ENCODE measurements around the gene DPF1.

Gene DPF1

GRCh38 chr19:38185562-38185961 lies 38.5 kb downstream of the DPF1 start:
- Histone ChIP-seq H3K36me3 (ENCODE audit: control insufficient read depth, insufficient read depth, low read length) (peaks cover 8% of the 10 kb centered on the region), H3K9ac (ENCODE audit: low read length) (no peak overlapping the region), H3K4me1 (ENCODE audit: control insufficient read depth, insufficient read depth, low read length) (no peaks in the 10 kb centered on the region), H3K27me3 (ENCODE audit: control insufficient read depth, insufficient read depth, low read length) (no peaks in the 10 kb centered on the region), H3K4me3 (ENCODE audit: low read length) (no peak overlapping the region), H3K9me3 (ENCODE audit: control insufficient read depth, low read length) (no peaks in the 10 kb centered on the region)

- Histone ChIP-seq H3K27me3 (ENCODE audit: control insufficient read depth, insufficient read depth, low read length) (no peaks in the 10 kb centered on the region), H3K9ac (ENCODE audit: low read length) (no peak overlapping the region), H3K9me3 (ENCODE audit: control insufficient read depth, low read length) (no peaks in the 10 kb centered on the region), H3K4me1 (ENCODE audit: control insufficient read depth, insufficient read depth, low read length) (no peaks in the 10 kb centered on the region), H3K36me3 (ENCODE audit: control insufficient read depth, insufficient read depth, low read length) (peaks cover 8% of the 10 kb centered on the region), H3K4me3 (ENCODE audit: low read length) (no peak overlapping the region)
Observed at GRCh38 chr19:38184815-38185214, 39.2 kb downstream of the DPF1 start.

- Histone ChIP-seq H3K9me3 (ENCODE audit: control insufficient read depth, low read length) (no peaks in the 10 kb centered on the region), H3K27me3 (ENCODE audit: control insufficient read depth, insufficient read depth, low read length) (no peaks in the 10 kb centered on the region), H3K4me3 (ENCODE audit: low read length) (no peak overlapping the region), H3K36me3 (ENCODE audit: control insufficient read depth, insufficient read depth, low read length) (peaks cover 8% of the 10 kb centered on the region), H3K9ac (ENCODE audit: low read length) (no peak overlapping the region), H3K4me1 (ENCODE audit: control insufficient read depth, insufficient read depth, low read length) (no peaks in the 10 kb centered on the region)
Observed at GRCh38 chr19:38183251-38183897, 40.6 kb downstream of the DPF1 start.

GRCh38 chr19:38182536-38183210 lies 41.3 kb downstream of the DPF1 start:
- H3K27me3 ChIP-seq (ENCODE audit: control insufficient read depth, insufficient read depth, low read length), result no peaks in the 10 kb centered on the region
- no peak overlapping the region for H3K4me3 ChIP-seq (ENCODE audit: low read length)
- no peaks in the 10 kb centered on the region for H3K4me1 ChIP-seq (ENCODE audit: control insufficient read depth, insufficient read depth, low read length)
- H3K9ac ChIP-seq (ENCODE audit: low read length), result no peak overlapping the region
- peaks cover 8% of the 10 kb centered on the region for H3K36me3 ChIP-seq (ENCODE audit: control insufficient read depth, insufficient read depth, low read length)
- H3K9me3 ChIP-seq (ENCODE audit: control insufficient read depth, low read length), result no peaks in the 10 kb centered on the region

GRCh38 chr19:38180071-38180470 lies 44.0 kb downstream of the DPF1 start:
- Histone ChIP-seq H3K9ac (ENCODE audit: low read length) (no peak overlapping the region), H3K27me3 (ENCODE audit: control insufficient read depth, insufficient read depth, low read length) (no peaks in the 10 kb centered on the region), H3K36me3 (ENCODE audit: control insufficient read depth, insufficient read depth, low read length) (no peaks in the 10 kb centered on the region), H3K4me1 (ENCODE audit: control insufficient read depth, insufficient read depth, low read length) (no peaks in the 10 kb centered on the region), H3K9me3 (ENCODE audit: control insufficient read depth, low read length) (no peaks in the 10 kb centered on the region), H3K4me3 (ENCODE audit: low read length) (no peak overlapping the region)

GRCh38 chr19:38175422-38175821 lies 48.6 kb downstream of the DPF1 start:
- Histone ChIP-seq H3K4me1 (ENCODE audit: control insufficient read depth, insufficient read depth, low read length) (no peaks in the 10 kb centered on the region), H3K27me3 (ENCODE audit: control insufficient read depth, insufficient read depth, low read length) (no peaks in the 10 kb centered on the region), H3K36me3 (ENCODE audit: control insufficient read depth, insufficient read depth, low read length) (no peaks in the 10 kb centered on the region), H3K9ac (ENCODE audit: low read length) (no peak overlapping the region), H3K9me3 (ENCODE audit: control insufficient read depth, low read length) (no peaks in the 10 kb centered on the region), H3K4me3 (ENCODE audit: low read length) (no peak overlapping the region)

- Histone ChIP-seq H3K9ac (ENCODE audit: low read length) (no peak overlapping the region), H3K9me3 (ENCODE audit: control insufficient read depth, low read length) (no peaks in the 10 kb centered on the region), H3K4me1 (ENCODE audit: control insufficient read depth, insufficient read depth, low read length) (no peaks in the 10 kb centered on the region), H3K27me3 (ENCODE audit: control insufficient read depth, insufficient read depth, low read length) (no peaks in the 10 kb centered on the region), H3K4me3 (ENCODE audit: low read length) (no peak overlapping the region), H3K36me3 (ENCODE audit: control insufficient read depth, insufficient read depth, low read length) (no peaks in the 10 kb centered on the region)
Observed at GRCh38 chr19:38173291-38174041, 50.6 kb downstream of the DPF1 start.

- Histone ChIP-seq H3K4me3 (ENCODE audit: low read length) (no peak overlapping the region), H3K9ac (ENCODE audit: low read length) (no peak overlapping the region), H3K4me1 (ENCODE audit: control insufficient read depth, insufficient read depth, low read length) (no peaks in the 10 kb centered on the region), H3K27me3 (ENCODE audit: control insufficient read depth, insufficient read depth, low read length) (no peaks in the 10 kb centered on the region), H3K9me3 (ENCODE audit: control insufficient read depth, low read length) (no peaks in the 10 kb centered on the region), H3K36me3 (ENCODE audit: control insufficient read depth, insufficient read depth, low read length) (no peaks in the 10 kb centered on the region)
Observed at GRCh38 chr19:38172001-38172400, 52.0 kb downstream of the DPF1 start.

GRCh38 chr19:38170334-38170733 lies 53.7 kb downstream of the DPF1 start:
- H3K36me3 ChIP-seq (ENCODE audit: control insufficient read depth, insufficient read depth, low read length), result no peaks in the 10 kb centered on the region
- no peaks in the 10 kb centered on the region for H3K4me1 ChIP-seq (ENCODE audit: control insufficient read depth, insufficient read depth, low read length)
- no peak overlapping the region for H3K9ac ChIP-seq (ENCODE audit: low read length)
- no peaks in the 10 kb centered on the region for H3K9me3 ChIP-seq (ENCODE audit: control insufficient read depth, low read length)
- no peak overlapping the region for H3K4me3 ChIP-seq (ENCODE audit: low read length)
- no peaks in the 10 kb centered on the region for H3K27me3 ChIP-seq (ENCODE audit: control insufficient read depth, insufficient read depth, low read length)

- H3K4me3 ChIP-seq (ENCODE audit: low read length), result no peak overlapping the region
- H3K9me3 ChIP-seq (ENCODE audit: control insufficient read depth, low read length), result no peaks in the 10 kb centered on the region
- no peaks in the 10 kb centered on the region for H3K4me1 ChIP-seq (ENCODE audit: control insufficient read depth, insufficient read depth, low read length)
- H3K9ac ChIP-seq (ENCODE audit: low read length), result no peak overlapping the region
- no peaks in the 10 kb centered on the region for H3K27me3 ChIP-seq (ENCODE audit: control insufficient read depth, insufficient read depth, low read length)
- H3K36me3 ChIP-seq (ENCODE audit: control insufficient read depth, insufficient read depth, low read length), result peaks cover 9% of the 10 kb centered on the region
Observed at GRCh38 chr19:38168637-38169036, 55.4 kb downstream of the DPF1 start.

GRCh38 chr19:38165335-38165734 lies 58.7 kb downstream of the DPF1 start:
- Histone ChIP-seq H3K9ac (ENCODE audit: low read length) (no peak overlapping the region), H3K4me1 (ENCODE audit: control insufficient read depth, insufficient read depth, low read length) (no peaks in the 10 kb centered on the region), H3K36me3 (ENCODE audit: control insufficient read depth, insufficient read depth, low read length) (peaks cover 24% of the 10 kb centered on the region), H3K27me3 (ENCODE audit: control insufficient read depth, insufficient read depth, low read length) (no peaks in the 10 kb centered on the region), H3K4me3 (ENCODE audit: low read length) (no peak overlapping the region), H3K9me3 (ENCODE audit: control insufficient read depth, low read length) (peaks cover 5% of the 10 kb centered on the region)

GRCh38 chr19:38164526-38164925 lies 59.5 kb downstream of the DPF1 start:
- Histone ChIP-seq H3K36me3 (ENCODE audit: control insufficient read depth, insufficient read depth, low read length) (peaks cover 24% of the 10 kb centered on the region), H3K4me3 (ENCODE audit: low read length) (no peak overlapping the region), H3K9me3 (ENCODE audit: control insufficient read depth, low read length) (peaks cover 5% of the 10 kb centered on the region), H3K4me1 (ENCODE audit: control insufficient read depth, insufficient read depth, low read length) (no peaks in the 10 kb centered on the region), H3K9ac (ENCODE audit: low read length) (no peak overlapping the region), H3K27me3 (ENCODE audit: control insufficient read depth, insufficient read depth, low read length) (no peaks in the 10 kb centered on the region)
